ENCODE results near the gene GPANK1. TPM values are rescaled to one million over a fixed set of nuclear protein-coding genes. Genes with fewer than 3 reads are reported as not detected.

Gene GPANK1
- total RNA-seq, 2 donors from 2014 or later, result 16.1 to 21.3 TPM

- H3K36me3 ChIP-seq (ENCODE audit: control insufficient read depth, insufficient read depth, low read length), result peaks cover 96% of the 10 kb centered on the region
- Mint-ChIP-seq H3K27ac (no peak overlapping the region), H3K9me3 (no peaks in the 10 kb centered on the region), H3K36me3 (ENCODE audit: low read depth) (peaks cover 80% of the 10 kb centered on the region), H3K4me3 (no peak overlapping the region), H3K27me3 (ENCODE audit: insufficient read depth) (no peaks in the 10 kb centered on the region), H3K4me1 (no peaks in the 10 kb centered on the region)
- no peaks in the 10 kb centered on the region for H3K27me3 ChIP-seq (ENCODE audit: control insufficient read depth, insufficient read depth, low read length, poor library complexity, severe bottlenecking)
- H3K9ac ChIP-seq (ENCODE audit: extremely low read depth, low read length, poor library complexity, severe bottlenecking), result no peak overlapping the region
- 93% methylated on average over 7 to 9 of the region's 9 CpGs for WGBS, 2 experiments (ENCODE audit: insufficient coverage in 1 of 2, insufficient read length in 1 of 2)
- no peak for TF ChIP-seq CTCF (conservative IDR thresholded peaks at IDR 0.05)
- H3K27ac ChIP-seq (ENCODE audit: low read depth, low read length), result no peak overlapping the region
- no peak overlapping the region for H3K4me3 ChIP-seq (ENCODE audit: low read length)
- no peaks in the 10 kb centered on the region for H3K4me1 ChIP-seq (ENCODE audit: control insufficient read depth, insufficient read depth, low read length)
- H3K9me3 ChIP-seq (ENCODE audit: control insufficient read depth, low read length), result no peaks in the 10 kb centered on the region
- DNase-seq, result no peak
Observed at GRCh38 chr6:31639043-31639442, 25.8 kb downstream of the GPANK1 start.

- Histone ChIP-seq H3K4me3 (ENCODE audit: low read length) (no peak overlapping the region), H3K27me3 (ENCODE audit: control insufficient read depth, insufficient read depth, low read length, poor library complexity, severe bottlenecking) (no peaks in the 10 kb centered on the region), H3K36me3 (ENCODE audit: control insufficient read depth, insufficient read depth, low read length) (peaks cover 98% of the 10 kb centered on the region), H3K4me1 (ENCODE audit: control insufficient read depth, insufficient read depth, low read length) (no peaks in the 10 kb centered on the region), H3K9ac (ENCODE audit: extremely low read depth, low read length, poor library complexity, severe bottlenecking) (no peak overlapping the region), H3K27ac (ENCODE audit: low read depth, low read length) (no peak overlapping the region), H3K9me3 (ENCODE audit: control insufficient read depth, low read length) (no peaks in the 10 kb centered on the region)
- TF ChIP-seq CTCF (conservative IDR thresholded peaks at IDR 0.05), result no peak
- Mint-ChIP-seq H3K9me3 (no peaks in the 10 kb centered on the region), H3K4me1 (no peaks in the 10 kb centered on the region), H3K27me3 (ENCODE audit: insufficient read depth) (no peaks in the 10 kb centered on the region), H3K36me3 (ENCODE audit: low read depth) (peaks cover 85% of the 10 kb centered on the region), H3K4me3 (no peak overlapping the region), H3K27ac (peak overlapping the region; percentile 59)
- 93% methylated on average over 17 to 26 of the region's 27 CpGs for WGBS, 2 experiments (ENCODE audit: insufficient coverage in 1 of 2, insufficient read length in 1 of 2)
- DNase-seq, result no peak
Observed at GRCh38 chr6:31636698-31637596, 27.9 kb downstream of the GPANK1 start.

GRCh38 chr6:31634969-31635575, 29.7 kb downstream of the GPANK1 start:
- no peak overlapping the region for H3K27ac Mint-ChIP-seq
- no peaks in the 10 kb centered on the region for H3K27me3 Mint-ChIP-seq (ENCODE audit: insufficient read depth)
- TF ChIP-seq CTCF (conservative IDR thresholded peaks at IDR 0.05), result peak; percentile 1
- WGBS, 2 experiments (ENCODE audit: insufficient coverage in 1 of 2, insufficient read length in 1 of 2), result 90 to 91% methylated on average over 10 to 11 of the region's 11 CpGs
- Histone ChIP-seq H3K27ac (ENCODE audit: low read depth, low read length) (no peak overlapping the region), H3K4me1 (ENCODE audit: control insufficient read depth, insufficient read depth, low read length) (no peaks in the 10 kb centered on the region), H3K4me3 (ENCODE audit: low read length) (no peak overlapping the region), H3K36me3 (ENCODE audit: control insufficient read depth, insufficient read depth, low read length) (peaks cover 93% of the 10 kb centered on the region), H3K27me3 (ENCODE audit: control insufficient read depth, insufficient read depth, low read length, poor library complexity, severe bottlenecking) (no peaks in the 10 kb centered on the region), H3K9me3 (ENCODE audit: control insufficient read depth, low read length) (no peaks in the 10 kb centered on the region), H3K9ac (ENCODE audit: extremely low read depth, low read length, poor library complexity, severe bottlenecking) (no peak overlapping the region)
- H3K9me3 Mint-ChIP-seq, result no peaks in the 10 kb centered on the region
- no peak for DNase-seq
- H3K4me1 Mint-ChIP-seq, result no peaks in the 10 kb centered on the region
- no peak overlapping the region for H3K4me3 Mint-ChIP-seq
- H3K36me3 Mint-ChIP-seq (ENCODE audit: low read depth), result peaks cover 83% of the 10 kb centered on the region

Data from endodermal cell (in vitro differentiated cells).